ENCODE results near the gene SLC35B1. TPM values are rescaled to one million over a fixed set of nuclear protein-coding genes. Genes with fewer than 3 reads are reported as not detected.

Gene SLC35B1
- total RNA-seq, 2 donors from 2014 or later, result 29.1 to 60.9 TPM

Other genes with a start within 250 kb of the SLC35B1 start
- under 1 TPM; 0.11 to 0.50 TPM for gene NGFR, start 212.7 kb downstream of the SLC35B1 start, total RNA-seq
- gene NXPH3, start 132.1 kb downstream of the SLC35B1 start, total RNA-seq, result not detected
- 10 to 100 TPM; 62.3 to 66.8 TPM for gene SPOP, start 29.9 kb downstream of the SLC35B1 start, total RNA-seq
- 10 to 100 TPM; 25.8 TPM for gene FAM117A, start 56.2 kb upstream of the SLC35B1 start, total RNA-seq
- 10 to 100 TPM; 66.4 to 86.4 TPM for gene KAT7, start 80.7 kb upstream of the SLC35B1 start, total RNA-seq
- gene TAC4, start 140.1 kb upstream of the SLC35B1 start, total RNA-seq, result not detected

Data from activated T-helper 17 cell treated with anti-CD3 and anti-CD28 coated beads, Interleukin-2, amount 50 U/mL, for 72 hours (primary cell).